Fibroblast of lung (primary cell): ENCODE data around the gene SLC1A1. TPM values are rescaled to one million over a fixed set of nuclear protein-coding genes. Genes with fewer than 3 reads are reported as not detected.
"Not testable (repeated sequence)": the region's sequence is repeated elsewhere in the genome, so short reads cannot be mapped to it uniquely, and the experiment has no call there.

Experiments used
- DNase-seq, 2 donors: peaks; one replicate each; pipeline versions ENCODE4 v3.0.0 to v3.0.0-alpha.2; 2010; ENCODE audit warnings: low read depth in 2 of 2
- H2AFZ ChIP-seq: 2 replicates; pipeline ENCODE4 v1.5.1; 2012; ENCODE audit warnings: low read length, control low read depth, inconsistent platforms
- H3K27ac ChIP-seq: 2 replicates; pipeline ENCODE4 v1.5.1; 2011; ENCODE audit warnings: low read length, control low read depth; ENCODE audit not compliant: insufficient read depth
- H3K27me3 ChIP-seq: 2 replicates; pipeline ENCODE4 v1.5.1; 2011; ENCODE audit warnings: mild to moderate bottlenecking, low read length; ENCODE audit not compliant: control insufficient read depth, insufficient read depth
- H3K36me3 ChIP-seq: 2 replicates; pipeline ENCODE4 v1.5.1; 2011; ENCODE audit warnings: low read length; ENCODE audit not compliant: control insufficient read depth, insufficient read depth
- H3K4me1 ChIP-seq: 2 replicates; pipeline ENCODE4 v1.5.1; 2011; ENCODE audit warnings: low read length; ENCODE audit not compliant: control insufficient read depth, insufficient read depth; ENCODE audit errors: extremely low read depth
- H3K4me2 ChIP-seq: 2 replicates; pipeline ENCODE4 v1.5.1; 2011; ENCODE audit warnings: low read length, control low read depth; ENCODE audit not compliant: insufficient read depth; ENCODE audit errors: extremely low read depth
- H3K4me3 ChIP-seq, 4 experiments: fragments of 200-600 bp in 1 of 4; sonication (generic) in 1 of 4; replicated peaks in 1 of 4; 2 replicates each; pipeline ENCODE4 v1.5.1; 2011 to 2016; ENCODE audit warnings: low read length in 4 of 4, low read depth in 3 of 4, mild to moderate bottlenecking in 3 of 4, control low read depth in 2 of 4, inconsistent platforms in 1 of 4, mixed read lengths in 1 of 4; ENCODE audit not compliant: insufficient read depth in 1 of 4; ENCODE audit errors: control extremely low read depth in 1 of 4
- H3K79me2 ChIP-seq: 2 replicates; pipeline ENCODE4 v1.5.1; 2012; ENCODE audit warnings: mild to moderate bottlenecking, low read length, inconsistent platforms; ENCODE audit not compliant: control insufficient read depth, insufficient read depth
- H3K9ac ChIP-seq: 2 replicates; pipeline ENCODE4 v1.5.1; 2011; ENCODE audit warnings: mild to moderate bottlenecking, low read length, control low read depth; ENCODE audit not compliant: insufficient read depth
- H3K9me3 ChIP-seq: 2 replicates; pipeline ENCODE4 v1.5.1; 2012; ENCODE audit warnings: low read depth, low read length; ENCODE audit not compliant: control insufficient read depth, insufficient read depth
- H4K20me1 ChIP-seq: 2 replicates; pipeline ENCODE4 v1.5.1; 2011; ENCODE audit warnings: low read length; ENCODE audit not compliant: control insufficient read depth, insufficient read depth; ENCODE audit errors: extremely low read depth
- EZH2 ChIP-seq: IDR thresholded peaks from 2 replicates; pipeline ENCODE4 v1.5.1; 2012; ENCODE audit warnings: low read length, control low read depth, mild to moderate bottlenecking; ENCODE audit errors: missing control alignments
- polyA plus RNA-seq, 2 donors: library from polyadenylated mRNA; depleted of rRNA in 1 of 2; stranded (reverse) in 1 of 2; unstranded in 1 of 2; fragments of >200 nt; gene quantifications; 2 replicates each; pipeline ENCODE4 v1.2.1, GENCODE V29; 2011 to 2012; ENCODE audit warnings: missing spikeins in 1 of 2
- total RNA-seq: library from RNA; depleted of rRNA; stranded (reverse); fragments of >200 nt; gene quantifications from 2 replicates; pipeline ENCODE4 v1.2.1, GENCODE V29; 2014
- TF ChIP-seq, protein P1 (sequence below), 2 donors: IDR thresholded peaks in 1 of 2; conservative IDR thresholded peaks in 1 of 2; 1 replicate in 1 of 2; 2 replicates in 1 of 2; pipeline ENCODE4 v1.5.1; 2011 to 2012; ENCODE audit warnings: low read length in 2 of 2, control low read depth in 1 of 2, inconsistent platforms in 1 of 2, low read depth in 1 of 2, mild to moderate bottlenecking in 1 of 2

Gene SLC1A1
- total and polyA plus RNA-seq, 2 donors (not counting 1 experiment from before 2014, with no cell fraction given), result 4.5 to 64.1 TPM

DNA sequence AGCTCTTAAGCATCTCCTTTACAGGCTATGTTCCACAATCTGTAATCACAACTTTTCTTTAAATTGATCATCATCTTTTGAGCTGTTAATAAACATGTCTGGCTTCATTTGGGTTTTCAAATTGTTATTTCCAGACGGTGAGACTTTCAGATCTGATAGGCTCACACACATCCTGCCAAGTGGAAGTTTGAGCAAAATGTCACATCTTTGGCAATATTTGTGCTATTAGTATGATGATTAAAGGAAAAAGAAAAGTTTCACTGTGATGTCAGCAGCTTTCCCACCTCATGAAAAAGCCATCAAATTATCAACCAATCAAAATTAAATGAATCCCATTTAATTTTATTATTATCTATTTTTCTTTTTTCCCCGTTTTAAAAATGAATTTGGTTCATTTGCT lies 29.8 kb downstream of the SLC1A1 start:
- DNase-seq, result no peak
- no peaks in the 10 kb centered on the region for H3K4me1 ChIP-seq
- H2AFZ ChIP-seq, result no peak overlapping the region
- no peak overlapping the region for H3K4me3 ChIP-seq
- no peak overlapping the region for H3K9ac ChIP-seq
- TF ChIP-seq, protein P1, sequence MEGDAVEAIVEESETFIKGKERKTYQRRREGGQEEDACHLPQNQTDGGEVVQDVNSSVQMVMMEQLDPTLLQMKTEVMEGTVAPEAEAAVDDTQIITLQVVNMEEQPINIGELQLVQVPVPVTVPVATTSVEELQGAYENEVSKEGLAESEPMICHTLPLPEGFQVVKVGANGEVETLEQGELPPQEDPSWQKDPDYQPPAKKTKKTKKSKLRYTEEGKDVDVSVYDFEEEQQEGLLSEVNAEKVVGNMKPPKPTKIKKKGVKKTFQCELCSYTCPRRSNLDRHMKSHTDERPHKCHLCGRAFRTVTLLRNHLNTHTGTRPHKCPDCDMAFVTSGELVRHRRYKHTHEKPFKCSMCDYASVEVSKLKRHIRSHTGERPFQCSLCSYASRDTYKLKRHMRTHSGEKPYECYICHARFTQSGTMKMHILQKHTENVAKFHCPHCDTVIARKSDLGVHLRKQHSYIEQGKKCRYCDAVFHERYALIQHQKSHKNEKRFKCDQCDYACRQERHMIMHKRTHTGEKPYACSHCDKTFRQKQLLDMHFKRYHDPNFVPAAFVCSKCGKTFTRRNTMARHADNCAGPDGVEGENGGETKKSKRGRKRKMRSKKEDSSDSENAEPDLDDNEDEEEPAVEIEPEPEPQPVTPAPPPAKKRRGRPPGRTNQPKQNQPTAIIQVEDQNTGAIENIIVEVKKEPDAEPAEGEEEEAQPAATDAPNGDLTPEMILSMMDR (conservative IDR thresholded peaks at IDR 0.05 in 1 of 2, IDR thresholded peaks at IDR 0.05 in 1 of 2; ENCODE audit: low read depth in 1 of 2, low read length in 2 of 2), result no peak
- TF ChIP-seq EZH2, result no peak
- H3K27me3 ChIP-seq, result no peaks in the 10 kb centered on the region
- no peak overlapping the region for H3K4me2 ChIP-seq
- H3K79me2 ChIP-seq, result no peaks in the 10 kb centered on the region
- H3K9me3 ChIP-seq, result no peaks in the 10 kb centered on the region
- no peak overlapping the region for H3K27ac ChIP-seq
- no peaks in the 10 kb centered on the region for H3K36me3 ChIP-seq
- no peaks in the 10 kb centered on the region for H4K20me1 ChIP-seq

DNA sequence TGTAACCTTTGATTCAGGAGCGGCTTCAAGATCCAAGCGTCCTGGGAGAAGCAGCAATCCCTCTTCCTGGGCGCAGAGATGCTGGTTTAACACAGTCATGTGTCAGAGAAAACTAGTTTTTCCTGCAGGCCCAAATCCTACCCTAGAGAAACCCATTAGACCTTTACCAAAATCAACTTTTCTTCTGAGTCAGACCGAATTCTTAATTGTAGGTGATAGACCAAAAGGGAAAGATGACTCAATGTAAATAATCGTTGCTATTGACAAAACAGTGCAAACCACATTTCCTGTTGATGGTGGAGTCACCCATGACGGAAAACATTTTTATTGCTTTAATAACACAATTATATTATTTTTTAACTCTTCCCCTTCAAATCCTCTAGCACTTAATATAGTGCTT lies 40.1 kb downstream of the SLC1A1 start:
- H4K20me1 ChIP-seq, result no peaks in the 10 kb centered on the region
- peak in 1 of 2 donors; percentile 50 for DNase-seq
- H3K9ac ChIP-seq, result no peak overlapping the region
- H3K9me3 ChIP-seq, result no peaks in the 10 kb centered on the region
- no peak overlapping the region for H3K4me2 ChIP-seq
- H3K4me3 ChIP-seq, result no peak overlapping the region
- H3K27ac ChIP-seq, result no peak overlapping the region
- no peaks in the 10 kb centered on the region for H3K4me1 ChIP-seq
- H3K36me3 ChIP-seq, result no peaks in the 10 kb centered on the region
- no peak for TF ChIP-seq EZH2
- TF ChIP-seq, protein P1 (conservative IDR thresholded peaks at IDR 0.05 in 1 of 2, IDR thresholded peaks at IDR 0.05 in 1 of 2; ENCODE audit: low read depth in 1 of 2, low read length in 2 of 2), result no peak
- H3K27me3 ChIP-seq, result no peaks in the 10 kb centered on the region
- H3K79me2 ChIP-seq, result no peaks in the 10 kb centered on the region
- no peak overlapping the region for H2AFZ ChIP-seq

DNA sequence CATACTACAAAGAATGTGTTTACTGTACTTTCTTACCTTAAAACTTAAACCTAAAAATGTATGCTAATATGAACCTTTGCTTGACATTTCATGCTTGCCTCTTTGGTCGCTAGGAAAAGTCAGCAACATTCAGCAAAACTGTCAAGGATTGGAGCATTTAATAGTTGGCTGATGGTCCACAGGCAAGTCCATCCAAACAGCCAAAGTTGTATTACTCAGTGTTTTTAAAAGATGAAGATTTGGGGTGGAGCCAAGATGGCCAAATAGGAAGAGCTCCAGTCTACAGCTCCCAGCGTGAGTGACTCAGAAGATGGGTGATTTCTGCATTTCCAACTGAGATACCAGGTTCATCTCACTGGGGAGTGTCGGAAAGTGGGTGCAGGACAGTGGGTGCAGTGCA lies 40.6 kb downstream of the SLC1A1 start:
- not testable (repeated sequence) for H4K20me1 ChIP-seq, H3K9me3 ChIP-seq, H3K4me3 ChIP-seq, H3K4me1 ChIP-seq, H3K4me2 ChIP-seq, H3K9ac ChIP-seq, H2AFZ ChIP-seq, H3K36me3 ChIP-seq, H3K79me2 ChIP-seq, H3K27me3 ChIP-seq
- DNase-seq, result peak; percentile 25 to 78
- H3K27ac ChIP-seq, result peak overlapping the region; percentile 47

DNA sequence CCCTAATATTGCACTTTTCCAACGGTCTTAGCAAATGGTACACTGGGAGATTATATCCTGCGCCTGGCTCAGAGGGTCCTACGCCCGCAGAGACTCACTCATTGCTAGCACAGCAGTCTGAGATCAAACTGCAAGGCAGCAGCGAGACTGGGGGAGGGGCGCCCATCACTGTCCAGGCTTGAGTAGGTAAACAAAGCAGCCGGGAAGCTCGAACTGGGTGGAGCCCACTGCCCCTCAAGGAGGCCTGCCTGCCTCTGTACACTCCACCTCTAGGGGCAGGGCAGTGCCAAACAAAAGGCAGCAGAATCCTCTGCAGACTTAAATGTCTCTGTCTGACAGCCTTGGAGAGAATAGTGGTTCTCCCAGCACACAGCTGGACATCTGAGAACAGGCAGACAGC lies 41.1 kb downstream of the SLC1A1 start:
- H3K4me1 ChIP-seq, H3K9me3 ChIP-seq, DNase-seq, H2AFZ ChIP-seq, H3K27me3 ChIP-seq, H3K4me3 ChIP-seq, H3K4me2 ChIP-seq, H3K36me3 ChIP-seq, H3K9ac ChIP-seq, H3K27ac ChIP-seq, H3K79me2 ChIP-seq, H4K20me1 ChIP-seq: not testable (repeated sequence)

DNA sequence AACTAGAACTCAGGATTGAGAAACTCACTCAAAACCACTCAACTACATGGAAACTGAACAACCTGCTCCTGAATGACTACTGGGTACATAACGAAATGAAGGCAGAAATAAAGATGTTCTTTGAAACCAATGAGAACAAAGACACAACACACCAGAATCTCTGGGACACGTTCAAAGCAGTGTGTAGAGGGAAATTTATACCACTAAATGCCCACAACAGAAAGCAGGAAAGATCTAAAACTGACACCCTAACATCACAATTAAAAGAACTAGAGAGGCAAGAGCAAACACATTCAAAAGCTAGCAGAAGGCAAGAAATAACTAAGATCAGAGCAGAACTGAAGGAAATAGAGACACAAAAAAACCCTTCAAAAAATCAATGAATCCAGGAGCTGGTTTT lies 43.6 kb downstream of the SLC1A1 start:
- H3K27ac ChIP-seq, H3K4me3 ChIP-seq, H2AFZ ChIP-seq, H4K20me1 ChIP-seq, H3K4me1 ChIP-seq, DNase-seq, H3K79me2 ChIP-seq, H3K36me3 ChIP-seq, H3K27me3 ChIP-seq, H3K4me2 ChIP-seq, H3K9me3 ChIP-seq, H3K9ac ChIP-seq: not testable (repeated sequence)
